HG03354 (cell line): ENCODE data around the gene ZNF469.
"Not testable (repeated sequence)": the region's sequence is repeated elsewhere in the genome, so short reads cannot be mapped to it uniquely, and the experiment has no call there.

ENCODE experiments used
- ATAC-seq: cut with Tn5 transposase; IDR thresholded peaks from one replicate; pipeline ENCODE4 v1.9.1; 2021; ENCODE audit warnings: mild to moderate bottlenecking; ENCODE audit not compliant: unreplicated experiment, poor library complexity, severe bottlenecking

ZNF469 gene

GRCh38 chr16:88356727-88357199, 26.0 kb upstream of the ZNF469 start:
- no peak for ATAC-seq

GRCh38 chr16:88357317-88358022, 25.3 kb upstream of the ZNF469 start:
- ATAC-seq: no peak

- ATAC-seq: no peak
Measured at GRCh38 chr16:88358023-88358420, 24.7 kb upstream of the ZNF469 start.

- no peak for ATAC-seq
Measured at GRCh38 chr16:88359008-88359407, 23.8 kb upstream of the ZNF469 start.

GRCh38 chr16:88360401-88360800, 22.4 kb upstream of the ZNF469 start:
- not testable (repeated sequence) for ATAC-seq

- no peak for ATAC-seq
Measured at GRCh38 chr16:88360999-88361398, 21.8 kb upstream of the ZNF469 start.

GRCh38 chr16:88361775-88362174, 21.0 kb upstream of the ZNF469 start:
- no peak for ATAC-seq

GRCh38 chr16:88363239-88363891, 19.4 kb upstream of the ZNF469 start:
- no peak for ATAC-seq

GRCh38 chr16:88365244-88365865, 17.4 kb upstream of the ZNF469 start:
- no peak for ATAC-seq

GRCh38 chr16:88366032-88366703, 16.6 kb upstream of the ZNF469 start:
- no peak for ATAC-seq

- no peak for ATAC-seq
Measured at GRCh38 chr16:88366704-88367047, 16.1 kb upstream of the ZNF469 start.

- ATAC-seq: no peak
Measured at GRCh38 chr16:88367560-88367959, 15.2 kb upstream of the ZNF469 start.

GRCh38 chr16:88368036-88368435, 14.7 kb upstream of the ZNF469 start:
- ATAC-seq: no peak

- ATAC-seq: no peak
Measured at GRCh38 chr16:88368994-88369393, 13.8 kb upstream of the ZNF469 start.

- no peak for ATAC-seq
Measured at GRCh38 chr16:88369447-88370008, 13.2 kb upstream of the ZNF469 start.

GRCh38 chr16:88370365-88370764, 12.4 kb upstream of the ZNF469 start:
- no peak for ATAC-seq

GRCh38 chr16:88372522-88372921, 10.2 kb upstream of the ZNF469 start:
- no peak for ATAC-seq

GRCh38 chr16:88373211-88373610, 9.5 kb upstream of the ZNF469 start:
- no peak for ATAC-seq

- no peak for ATAC-seq
Measured at GRCh38 chr16:88373927-88374492, 8.7 kb upstream of the ZNF469 start.

GRCh38 chr16:88374736-88375135, 8.0 kb upstream of the ZNF469 start:
- no peak for ATAC-seq
